Measurements from ENCODE around the gene POLR2F. TPM values are rescaled to one million over a fixed set of nuclear protein-coding genes. Genes with fewer than 3 reads are reported as not detected.

The POLR2F gene
- total and polyA plus RNA-seq, 2 donors, result 24.7 to 126 TPM

DNA sequence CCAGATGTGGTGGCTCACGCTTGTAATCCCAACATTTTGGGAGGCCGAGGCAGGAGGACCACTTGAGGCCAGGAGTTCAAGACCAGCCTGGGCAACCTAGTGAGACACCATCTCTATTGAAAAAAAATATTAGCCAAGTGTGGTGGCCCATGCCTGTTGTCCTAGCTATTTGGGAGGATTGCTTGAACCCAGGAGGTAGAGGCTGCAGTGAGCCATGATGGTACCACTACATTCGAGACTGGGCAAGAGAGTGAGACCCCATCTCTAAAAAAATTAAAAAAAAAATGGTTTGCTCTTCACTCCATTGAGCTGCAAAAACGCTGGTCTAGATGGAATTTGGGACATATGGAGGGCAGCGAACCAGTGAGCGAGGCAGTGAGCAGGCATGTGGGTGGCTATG, 52.4 kb downstream of the POLR2F start:
- Histone ChIP-seq H3K4me3 (ENCODE audit: low read depth, low read length) (no peak overlapping the region), H3K36me3 (ENCODE audit: insufficient read depth) (no peaks in the 10 kb centered on the region), H3K27ac (ENCODE audit: low read depth) (no peak overlapping the region), H3K4me1 (ENCODE audit: insufficient read depth) (no peaks in the 10 kb centered on the region)
- 91% methylated on average over 6 of the region's 6 CpGs for WGBS
- DNase-seq (ENCODE audit: extremely low spot score), result no peak

DNA sequence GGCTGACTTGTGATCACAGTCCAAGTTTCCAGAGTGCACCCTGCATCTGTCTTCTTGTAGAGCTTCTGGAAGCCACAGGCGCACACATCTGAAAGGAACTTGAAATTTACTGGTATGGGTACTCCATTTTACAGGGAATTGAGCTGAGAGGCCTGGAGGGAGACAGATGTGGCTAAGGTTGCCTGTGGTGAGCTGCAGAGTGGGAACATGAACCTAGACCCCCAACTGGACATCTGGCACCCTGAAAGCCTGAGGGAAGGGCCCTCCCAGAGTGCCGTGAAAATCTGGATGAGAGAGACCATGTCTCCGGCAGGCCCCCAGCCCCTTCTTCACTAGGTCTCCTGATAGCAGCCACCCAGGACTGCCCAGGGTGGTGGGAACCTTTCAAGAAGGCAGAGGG, 53.4 kb downstream of the POLR2F start:
- no peak overlapping the region for H3K4me3 ChIP-seq (ENCODE audit: low read depth, low read length)
- no peak for DNase-seq (ENCODE audit: extremely low spot score)
- H3K36me3 ChIP-seq (ENCODE audit: insufficient read depth), result no peaks in the 10 kb centered on the region
- no peaks in the 10 kb centered on the region for H3K4me1 ChIP-seq (ENCODE audit: insufficient read depth)
- WGBS, result 91% methylated on average over 3 of the region's 3 CpGs
- H3K27ac ChIP-seq (ENCODE audit: low read depth), result no peak overlapping the region

DNA sequence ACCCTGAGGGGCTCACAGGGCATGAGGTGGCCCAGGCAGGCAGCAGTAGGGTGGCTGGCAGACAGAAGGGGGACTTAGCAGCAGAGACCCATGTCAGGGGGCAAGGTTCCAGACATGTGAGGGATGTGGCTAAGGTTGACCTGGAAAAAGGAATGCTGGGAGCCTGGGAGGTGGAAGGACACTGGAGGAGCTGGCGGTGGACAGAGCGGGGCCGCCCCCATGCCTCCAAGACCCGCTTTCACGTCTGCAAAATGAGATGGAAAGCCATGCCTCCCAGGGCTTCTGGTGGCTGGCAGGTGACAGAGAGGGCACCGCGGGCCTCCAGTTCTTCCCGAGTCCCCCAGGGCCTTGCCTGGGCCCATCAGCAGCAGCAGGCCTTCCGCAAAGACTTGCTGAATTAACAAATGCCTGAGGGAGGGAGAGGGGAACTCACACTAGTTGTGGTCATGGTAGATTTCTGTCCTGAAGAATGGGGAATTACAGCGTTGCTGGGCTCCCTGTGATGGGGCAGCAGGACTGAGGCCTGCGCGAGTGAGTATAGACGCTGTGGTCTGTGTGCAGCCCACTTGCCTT, 53.9 kb downstream of the POLR2F start:
- Histone ChIP-seq H3K27ac (ENCODE audit: low read depth) (no peak overlapping the region), H3K4me3 (ENCODE audit: low read depth, low read length) (no peak overlapping the region), H3K4me1 (ENCODE audit: insufficient read depth) (no peaks in the 10 kb centered on the region), H3K36me3 (ENCODE audit: insufficient read depth) (no peaks in the 10 kb centered on the region)
- no peak for DNase-seq (ENCODE audit: extremely low spot score)
- WGBS, result 85% methylated on average over 13 of the region's 13 CpGs

DNA sequence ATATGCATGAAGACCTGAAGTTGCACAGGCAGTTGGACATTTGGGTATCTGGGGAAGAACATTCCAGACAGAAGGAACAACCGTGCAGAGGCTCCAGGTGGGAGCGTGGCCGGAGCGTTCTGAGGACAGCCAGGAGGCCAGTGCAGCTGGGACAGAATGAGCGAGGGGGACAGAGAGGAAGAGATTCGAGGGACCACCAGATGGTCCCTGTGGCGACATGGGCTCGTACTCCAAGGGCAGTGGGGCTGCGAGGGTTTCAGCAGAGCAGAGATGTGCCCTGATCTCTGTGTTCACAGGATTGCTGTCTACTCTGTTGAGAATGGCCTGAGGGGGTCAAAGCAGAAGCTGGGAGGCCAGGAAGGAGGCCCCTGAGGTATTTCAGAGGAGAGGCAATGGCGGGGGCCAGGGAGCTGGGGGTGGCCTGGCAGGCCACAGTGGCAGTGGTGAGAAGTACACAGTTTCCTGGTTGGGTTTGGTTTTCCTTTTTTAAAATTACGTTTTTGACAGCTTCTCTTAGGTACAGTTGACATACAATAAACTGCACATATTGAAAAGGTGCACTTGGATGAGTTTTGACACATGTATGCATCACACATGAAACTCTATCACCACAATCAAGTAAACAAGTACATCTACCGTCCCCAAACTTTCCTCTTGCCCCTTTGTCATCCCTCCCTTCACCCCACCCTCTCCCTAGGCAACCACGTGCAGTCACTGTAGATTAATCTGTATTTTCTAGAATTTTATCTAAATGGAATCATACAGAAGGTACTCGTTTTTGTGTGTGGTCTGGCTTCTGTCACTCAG, 55.7 kb downstream of the POLR2F start:
- Histone ChIP-seq H3K4me1 (ENCODE audit: insufficient read depth) (no peaks in the 10 kb centered on the region), H3K4me3 (ENCODE audit: low read depth, low read length) (no peak overlapping the region), H3K27ac (ENCODE audit: low read depth) (no peak overlapping the region), H3K36me3 (ENCODE audit: insufficient read depth) (no peaks in the 10 kb centered on the region)
- WGBS, result 76% methylated on average over 14 of the region's 14 CpGs
- DNase-seq (ENCODE audit: extremely low spot score), result no peak

DNA sequence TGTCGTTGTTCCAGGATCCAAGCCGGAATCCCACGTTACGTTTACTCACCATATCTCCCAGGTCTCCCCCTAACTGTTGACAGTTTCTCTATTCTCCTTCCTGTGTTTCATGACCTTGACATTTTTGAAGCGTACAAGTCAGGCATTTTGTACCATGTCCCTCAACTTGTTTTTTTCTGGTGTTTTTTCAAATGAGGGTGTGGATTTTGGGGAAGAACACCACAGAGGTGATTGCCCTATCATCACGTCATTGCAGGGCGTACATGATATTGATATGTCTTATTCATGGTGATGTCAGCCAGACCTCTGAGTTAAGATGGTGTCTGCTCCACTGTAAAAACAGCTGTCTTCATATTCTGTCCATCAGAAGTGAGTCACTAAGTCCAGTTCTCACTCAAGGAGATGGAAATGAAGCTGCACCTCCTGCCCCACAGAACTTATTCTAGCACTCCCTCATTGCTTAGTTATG, 59.1 kb downstream of the POLR2F start:
- H3K27ac ChIP-seq (ENCODE audit: low read depth), result no peak overlapping the region
- H3K4me1 ChIP-seq (ENCODE audit: insufficient read depth), result no peaks in the 10 kb centered on the region
- DNase-seq (ENCODE audit: extremely low spot score), result no peak
- WGBS, result 85% methylated on average over 7 of the region's 7 CpGs
- H3K36me3 ChIP-seq (ENCODE audit: insufficient read depth), result no peaks in the 10 kb centered on the region
- no peak overlapping the region for H3K4me3 ChIP-seq (ENCODE audit: low read depth, low read length)

DNA sequence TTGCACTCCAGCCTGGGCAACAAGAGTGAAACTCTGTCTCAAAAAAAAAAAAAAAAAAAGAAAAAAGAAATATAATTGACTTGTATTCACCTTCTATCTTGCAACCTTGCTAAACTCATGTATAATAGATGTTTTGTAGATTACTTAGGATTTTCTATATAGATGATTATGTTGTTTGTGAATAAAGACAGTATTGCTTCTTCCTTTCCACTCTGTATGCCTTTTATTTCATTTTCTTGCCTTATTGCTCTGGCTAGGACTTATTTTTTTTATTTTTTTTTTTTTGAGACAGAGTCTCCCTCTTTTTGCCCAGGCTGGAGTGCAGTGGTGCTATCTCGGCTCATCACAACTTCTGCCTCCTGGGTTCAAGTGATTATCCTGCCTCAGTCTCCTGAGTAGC, 60.6 kb downstream of the POLR2F start:
- DNase-seq (ENCODE audit: extremely low spot score), result no peak
- WGBS, result 100% methylated on average over 1 of the region's 1 CpG

DNA sequence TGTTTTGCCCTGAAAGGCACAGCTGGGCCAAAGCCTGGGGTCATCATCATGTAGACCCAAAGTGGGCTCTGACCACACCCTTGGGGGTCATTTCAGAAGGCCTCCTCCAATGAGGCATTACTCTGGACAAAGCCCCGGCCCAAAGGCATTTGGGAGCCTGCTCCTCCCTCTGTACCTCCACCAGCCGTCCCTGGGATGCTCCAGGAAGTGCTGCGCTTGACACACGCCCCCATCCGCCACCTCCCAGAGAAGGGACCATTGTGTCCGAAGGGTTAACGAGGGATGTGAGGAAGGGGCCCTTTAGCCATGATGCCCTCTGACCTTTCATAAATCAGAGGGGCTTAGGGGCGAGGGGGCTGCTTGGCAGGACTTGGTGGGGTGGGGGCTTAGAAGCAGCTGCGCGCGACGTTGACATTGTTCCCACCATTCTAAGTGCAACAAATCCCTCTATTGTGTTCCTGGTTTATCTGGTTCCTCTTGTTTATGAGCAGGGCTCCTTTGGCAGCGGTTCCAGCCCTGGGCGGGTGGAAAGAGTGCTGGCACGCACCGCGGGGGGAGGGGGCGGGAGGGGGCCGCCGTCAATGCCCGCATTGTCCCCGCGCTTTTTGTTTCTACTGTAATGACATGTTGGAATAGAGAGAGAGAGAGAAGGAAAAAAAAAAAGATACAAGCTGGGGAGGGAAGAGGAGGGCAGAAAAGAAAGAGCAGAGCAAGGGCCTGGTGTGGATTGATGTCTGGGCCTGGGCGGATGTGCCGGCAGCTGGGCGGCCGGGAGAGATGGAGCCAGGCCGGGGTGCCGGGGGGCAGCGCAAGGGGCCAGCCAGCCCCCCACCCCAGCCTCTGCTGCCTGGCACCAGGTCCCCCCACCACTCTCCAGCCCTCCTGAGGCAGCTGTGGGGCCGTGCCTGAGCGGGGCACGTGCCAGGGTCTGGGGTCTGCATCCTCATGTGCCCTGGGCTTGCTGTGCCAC, 63.0 kb downstream of the POLR2F start:
- no peak for DNase-seq (ENCODE audit: extremely low spot score)
- 34% methylated on average over 33 of the region's 33 CpGs for WGBS
- no peaks in the 10 kb centered on the region for H3K36me3 ChIP-seq (ENCODE audit: insufficient read depth)
- no peaks in the 10 kb centered on the region for H3K4me1 ChIP-seq (ENCODE audit: insufficient read depth)
- peak overlapping the region; percentile 16 for H3K4me3 ChIP-seq (ENCODE audit: low read depth, low read length)
- peak overlapping the region; percentile 57 for H3K27ac ChIP-seq (ENCODE audit: low read depth)

More for the DNA sequence above, 60.6 kb downstream of the POLR2F start:
- Histone ChIP-seq H3K4me3 (ENCODE audit: low read depth, low read length) (no peak overlapping the region), H3K4me1 (ENCODE audit: insufficient read depth) (no peaks in the 10 kb centered on the region), H3K27ac (ENCODE audit: low read depth) (no peak overlapping the region), H3K36me3 (ENCODE audit: insufficient read depth) (no peaks in the 10 kb centered on the region)

DNA sequence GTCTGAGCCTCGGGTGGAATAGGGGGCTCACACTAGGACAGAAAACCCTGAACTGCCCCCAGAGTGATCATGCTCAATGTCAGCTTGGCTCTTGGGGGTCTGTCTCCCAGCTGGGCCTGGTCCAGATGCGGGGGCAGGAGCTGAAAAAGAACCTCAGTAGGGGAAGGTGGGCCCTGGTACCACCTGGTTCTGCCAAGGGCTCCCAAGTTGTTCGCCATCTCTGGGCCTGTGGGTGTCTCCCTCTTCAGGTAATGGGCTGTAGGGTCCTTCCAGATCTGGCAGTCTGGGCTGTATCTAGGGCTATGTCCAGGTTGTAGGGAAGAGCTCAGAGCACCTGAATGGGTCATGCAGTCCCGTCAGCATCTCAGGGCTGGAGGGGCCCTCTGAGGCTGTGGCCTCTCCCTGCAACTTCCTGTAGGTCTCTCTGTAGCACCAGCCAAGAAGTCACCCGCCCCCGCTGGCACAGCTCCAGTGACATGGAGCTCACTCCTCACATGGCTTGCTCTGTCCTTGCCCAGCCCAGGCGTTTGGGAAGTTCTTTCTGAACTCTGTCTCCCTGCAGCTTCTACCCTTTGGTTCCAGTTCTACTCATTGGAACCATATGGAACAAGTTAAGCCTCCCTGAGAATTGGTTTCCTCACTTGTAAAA, 63.9 kb downstream of the POLR2F start:
- Histone ChIP-seq H3K27ac (ENCODE audit: low read depth) (no peak overlapping the region), H3K4me3 (ENCODE audit: low read depth, low read length) (no peak overlapping the region), H3K36me3 (ENCODE audit: insufficient read depth) (no peaks in the 10 kb centered on the region), H3K4me1 (ENCODE audit: insufficient read depth) (no peaks in the 10 kb centered on the region)
- no peak for DNase-seq (ENCODE audit: extremely low spot score)
- 50% methylated on average over 7 of the region's 7 CpGs for WGBS

DNA sequence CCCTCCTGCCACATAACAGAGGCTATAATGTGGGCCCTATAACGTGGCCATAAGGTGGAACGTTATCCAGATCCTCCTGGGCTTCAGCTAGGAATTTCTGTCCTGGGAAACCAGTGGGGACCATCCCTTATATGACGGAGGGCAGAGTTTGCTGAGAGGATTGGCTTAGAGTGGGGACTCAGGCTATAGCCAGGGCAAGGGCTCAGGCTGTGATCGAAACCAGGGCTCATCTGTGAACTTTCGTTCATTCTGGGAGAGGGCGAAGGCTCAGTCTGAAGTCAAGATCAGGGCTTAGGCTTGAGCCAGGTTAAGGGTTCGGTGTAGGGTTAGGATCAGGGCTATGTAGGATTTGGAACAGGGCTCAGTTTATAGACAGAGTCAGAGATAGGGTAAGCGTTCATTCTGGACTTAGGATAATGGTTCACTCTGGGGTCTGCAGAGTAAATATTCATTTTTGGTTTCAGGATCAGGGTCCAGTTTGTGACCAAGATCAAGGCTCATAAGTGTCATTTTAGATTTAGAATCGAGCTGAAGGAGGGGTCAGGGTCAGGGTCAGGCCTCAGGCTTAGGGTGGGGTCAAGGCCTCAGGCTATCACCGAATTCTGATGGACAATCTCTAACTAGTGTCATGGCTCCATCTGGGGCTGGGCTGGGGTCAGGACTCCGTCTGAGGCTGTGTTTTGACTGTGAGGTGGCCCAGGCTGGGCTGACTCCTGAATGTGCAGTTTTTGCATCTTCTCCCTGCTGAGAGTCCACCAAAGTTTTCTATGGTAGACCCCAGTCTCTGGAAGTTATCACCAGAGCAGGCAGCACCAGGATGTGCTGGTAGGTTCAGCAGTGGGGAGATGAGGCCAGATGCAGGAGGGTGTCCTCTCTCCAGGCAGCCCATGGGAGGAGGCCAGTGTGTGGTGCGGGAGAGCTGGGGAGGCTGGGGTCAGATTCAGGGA, 64.7 kb downstream of the POLR2F start:
- H3K4me1 ChIP-seq (ENCODE audit: insufficient read depth), result no peaks in the 10 kb centered on the region
- H3K36me3 ChIP-seq (ENCODE audit: insufficient read depth), result no peaks in the 10 kb centered on the region
- no peak for DNase-seq (ENCODE audit: extremely low spot score)
- no peak overlapping the region for H3K27ac ChIP-seq (ENCODE audit: low read depth)
- no peak overlapping the region for H3K4me3 ChIP-seq (ENCODE audit: low read depth, low read length)
- WGBS, result 88% methylated on average over 12 of the region's 12 CpGs

Other genes with a start within 250 kb of the POLR2F start
- 9.3 TPM for gene GCAT, start 145.8 kb upstream of the POLR2F start, total RNA-seq
- gene GCAT, start 145.8 kb upstream of the POLR2F start, polyA plus RNA-seq, result 17.0 TPM
- gene GALR3, start 130.3 kb upstream of the POLR2F start, total RNA-seq, result not detected
- not detected for gene GALR3, start 130.3 kb upstream of the POLR2F start, polyA plus RNA-seq
- gene ANKRD54, start 109.4 kb upstream of the POLR2F start, total RNA-seq, result 8.5 TPM
- 26.2 TPM for gene ANKRD54, start 109.4 kb upstream of the POLR2F start, polyA plus RNA-seq
- gene EIF3L, start 104.3 kb upstream of the POLR2F start, total RNA-seq, result 398 TPM
- 404 TPM for gene EIF3L, start 104.3 kb upstream of the POLR2F start, polyA plus RNA-seq
- 22.7 TPM for gene MICALL1, start 47.4 kb upstream of the POLR2F start, total RNA-seq
- gene MICALL1, start 47.4 kb upstream of the POLR2F start, polyA plus RNA-seq, result 69.5 TPM
- 0.26 TPM for gene C22orf23, start 98 bp upstream of the POLR2F start, total RNA-seq
- 0.95 TPM for gene C22orf23, start 98 bp upstream of the POLR2F start, polyA plus RNA-seq
- 4.5 TPM for gene SOX10, start 30.9 kb downstream of the POLR2F start, total RNA-seq
- 10.7 TPM for gene SOX10, start 30.9 kb downstream of the POLR2F start, polyA plus RNA-seq
- gene PICK1, start 103.7 kb downstream of the POLR2F start, total RNA-seq, result 13.7 TPM
- gene PICK1, start 103.7 kb downstream of the POLR2F start, polyA plus RNA-seq, result 19.4 TPM
- 0.16 TPM for gene SLC16A8, start 130.5 kb downstream of the POLR2F start, total RNA-seq
- 0.52 TPM for gene SLC16A8, start 130.5 kb downstream of the POLR2F start, polyA plus RNA-seq
- gene BAIAP2L2, start 157.0 kb downstream of the POLR2F start, total RNA-seq, result not detected
- 0.42 TPM for gene BAIAP2L2, start 157.0 kb downstream of the POLR2F start, polyA plus RNA-seq
- 21.2 TPM for gene PLA2G6, start 228.1 kb downstream of the POLR2F start, total RNA-seq
- 21.1 TPM for gene PLA2G6, start 228.1 kb downstream of the POLR2F start, polyA plus RNA-seq
- gene MAFF, start 248.3 kb downstream of the POLR2F start, total RNA-seq, result 8.4 TPM
- 32.4 TPM for gene MAFF, start 248.3 kb downstream of the POLR2F start, polyA plus RNA-seq